PFSK-1 (cell line): ENCODE measurements around the gene AUTS2.

Source experiments
- FOXP2 ChIP-seq: optimal IDR thresholded peaks from 2 replicates; pipeline ENCODE3; 2011; ENCODE audit warnings: borderline replicate concordance, control low read depth, inconsistent platforms; ENCODE audit not compliant: insufficient read depth; ENCODE audit errors: extremely low read length, extremely low read depth
- POLR2AphosphoS5 ChIP-seq: IDR thresholded peaks from 2 replicates; pipeline ENCODE4 v1.6.1; 2012; ENCODE audit warnings: low read depth, mild to moderate bottlenecking, control low read depth, low read length, moderate library complexity
- SIN3A ChIP-seq: IDR thresholded peaks from 2 replicates; pipeline ENCODE4 v1.6.1; 2012; ENCODE audit warnings: mild to moderate bottlenecking, low read length, moderate library complexity, borderline replicate concordance; ENCODE audit not compliant: insufficient read depth
- TAF1 ChIP-seq: IDR thresholded peaks from 2 replicates; pipeline ENCODE4 v1.6.1; 2012; ENCODE audit warnings: low read length, control low read depth, borderline replicate concordance; ENCODE audit not compliant: insufficient read depth
- TF ChIP-seq, protein P1 (sequence below), 2 experiments: IDR thresholded peaks; 2 replicates each; pipeline versions ENCODE4 v1.6.1 to v1.8.0; 2011 to 2012; ENCODE audit warnings: low read depth in 2 of 2, low read length in 2 of 2, control low read depth in 1 of 2, inconsistent platforms in 1 of 2, mild to moderate bottlenecking in 1 of 2, moderate library complexity in 1 of 2; ENCODE audit not compliant: insufficient read depth in 1 of 2

The AUTS2 gene

DNA sequence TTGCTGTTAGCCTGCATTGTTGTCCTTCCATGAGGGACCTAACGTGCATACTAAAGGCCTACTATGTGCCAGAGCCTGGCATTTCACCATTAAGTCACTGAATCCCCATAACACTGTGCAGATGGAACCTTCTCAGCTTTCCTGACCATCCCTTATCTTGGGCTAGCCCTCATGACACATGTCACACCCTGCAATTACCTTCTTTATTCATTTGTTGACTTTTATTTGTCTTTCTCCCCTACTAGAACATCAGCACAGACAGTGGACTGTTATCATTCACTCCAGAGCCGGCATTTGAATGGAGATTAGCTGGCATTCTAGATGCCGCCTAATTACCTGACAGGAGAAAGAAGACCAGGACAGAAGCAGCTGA is 1062.5 kb downstream of the AUTS2 start:
- TF ChIP-seq TAF1 (no peak), SIN3A (no peak), POLR2AphosphoS5 (no peak)

DNA sequence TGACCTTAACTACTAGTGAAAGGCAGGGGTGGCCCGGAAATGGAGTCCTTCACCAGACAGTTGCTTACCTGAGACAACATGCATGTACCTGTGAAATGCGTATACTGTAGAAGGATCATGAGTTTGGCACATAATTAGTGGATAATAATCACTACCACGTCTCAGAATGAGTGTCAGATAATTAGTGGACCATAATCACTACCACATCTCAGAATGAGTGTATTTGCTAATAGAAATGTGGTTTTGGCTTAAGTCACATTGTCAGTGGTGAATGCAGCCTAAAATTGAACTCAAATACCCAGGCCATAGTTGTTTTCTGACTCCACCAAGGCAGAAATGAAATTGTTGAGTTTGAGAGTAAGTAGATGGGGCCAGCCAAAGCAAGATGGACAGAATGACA is 1065.4 kb downstream of the AUTS2 start:
- no peak for TF ChIP-seq FOXP2
- no peak for TF ChIP-seq TAF1
- TF ChIP-seq, protein P1, sequence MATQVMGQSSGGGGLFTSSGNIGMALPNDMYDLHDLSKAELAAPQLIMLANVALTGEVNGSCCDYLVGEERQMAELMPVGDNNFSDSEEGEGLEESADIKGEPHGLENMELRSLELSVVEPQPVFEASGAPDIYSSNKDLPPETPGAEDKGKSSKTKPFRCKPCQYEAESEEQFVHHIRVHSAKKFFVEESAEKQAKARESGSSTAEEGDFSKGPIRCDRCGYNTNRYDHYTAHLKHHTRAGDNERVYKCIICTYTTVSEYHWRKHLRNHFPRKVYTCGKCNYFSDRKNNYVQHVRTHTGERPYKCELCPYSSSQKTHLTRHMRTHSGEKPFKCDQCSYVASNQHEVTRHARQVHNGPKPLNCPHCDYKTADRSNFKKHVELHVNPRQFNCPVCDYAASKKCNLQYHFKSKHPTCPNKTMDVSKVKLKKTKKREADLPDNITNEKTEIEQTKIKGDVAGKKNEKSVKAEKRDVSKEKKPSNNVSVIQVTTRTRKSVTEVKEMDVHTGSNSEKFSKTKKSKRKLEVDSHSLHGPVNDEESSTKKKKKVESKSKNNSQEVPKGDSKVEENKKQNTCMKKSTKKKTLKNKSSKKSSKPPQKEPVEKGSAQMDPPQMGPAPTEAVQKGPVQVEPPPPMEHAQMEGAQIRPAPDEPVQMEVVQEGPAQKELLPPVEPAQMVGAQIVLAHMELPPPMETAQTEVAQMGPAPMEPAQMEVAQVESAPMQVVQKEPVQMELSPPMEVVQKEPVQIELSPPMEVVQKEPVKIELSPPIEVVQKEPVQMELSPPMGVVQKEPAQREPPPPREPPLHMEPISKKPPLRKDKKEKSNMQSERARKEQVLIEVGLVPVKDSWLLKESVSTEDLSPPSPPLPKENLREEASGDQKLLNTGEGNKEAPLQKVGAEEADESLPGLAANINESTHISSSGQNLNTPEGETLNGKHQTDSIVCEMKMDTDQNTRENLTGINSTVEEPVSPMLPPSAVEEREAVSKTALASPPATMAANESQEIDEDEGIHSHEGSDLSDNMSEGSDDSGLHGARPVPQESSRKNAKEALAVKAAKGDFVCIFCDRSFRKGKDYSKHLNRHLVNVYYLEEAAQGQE (IDR thresholded peaks at IDR 0.05; ENCODE audit: insufficient read depth in 1 of 2, low read depth in 2 of 2, low read length in 2 of 2) = no peak

DNA sequence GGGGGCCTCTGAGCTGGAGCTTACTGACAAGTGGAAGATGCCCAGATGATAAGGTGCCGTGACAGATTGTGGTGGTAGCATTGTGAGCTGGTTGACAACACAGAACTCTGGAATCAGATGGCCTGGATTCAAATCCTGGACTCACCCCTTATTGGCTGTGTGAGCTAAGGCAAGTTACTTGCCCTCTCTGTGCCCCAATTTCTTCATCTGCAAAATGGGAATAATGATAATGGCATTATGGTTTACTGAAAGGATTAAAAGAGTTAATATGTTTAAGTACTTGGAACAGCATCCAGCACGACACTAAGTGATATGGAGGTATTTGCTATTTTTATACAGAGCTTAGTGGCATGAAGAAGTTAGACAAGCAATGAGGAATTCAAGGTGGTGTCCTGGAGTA is 1067.7 kb downstream of the AUTS2 start:
- TF ChIP-seq, protein P1 (IDR thresholded peaks at IDR 0.05; ENCODE audit: insufficient read depth in 1 of 2, low read depth in 2 of 2, low read length in 2 of 2) = no peak
- TF ChIP-seq TAF1 = no peak
- no peak for TF ChIP-seq POLR2AphosphoS5
- no peak for TF ChIP-seq SIN3A
- TF ChIP-seq FOXP2 = no peak

DNA sequence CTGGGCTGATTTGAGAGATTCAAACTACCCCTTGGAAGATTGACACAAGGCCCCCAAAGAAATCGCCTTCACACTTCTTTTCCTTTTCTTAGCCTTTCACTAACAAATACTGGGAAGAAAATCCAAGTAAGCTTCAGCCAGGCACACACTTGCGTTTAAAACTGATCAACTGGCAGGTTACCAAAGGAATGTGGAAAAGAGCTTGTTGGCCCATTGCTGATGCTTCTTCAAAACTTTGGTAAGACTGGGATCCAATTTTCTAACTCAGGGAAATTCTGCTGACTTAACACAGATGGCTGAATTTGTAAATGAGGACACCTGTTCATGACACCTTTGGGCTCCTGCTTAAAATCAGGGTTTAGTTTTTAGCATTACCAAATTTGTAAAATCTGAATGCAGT is 1069.1 kb downstream of the AUTS2 start:
- TF ChIP-seq POLR2AphosphoS5 (no peak), FOXP2 (no peak), SIN3A (no peak), TAF1 (no peak)
- TF ChIP-seq, protein P1 (IDR thresholded peaks at IDR 0.05; ENCODE audit: insufficient read depth in 1 of 2, low read depth in 2 of 2, low read length in 2 of 2) = no peak

DNA sequence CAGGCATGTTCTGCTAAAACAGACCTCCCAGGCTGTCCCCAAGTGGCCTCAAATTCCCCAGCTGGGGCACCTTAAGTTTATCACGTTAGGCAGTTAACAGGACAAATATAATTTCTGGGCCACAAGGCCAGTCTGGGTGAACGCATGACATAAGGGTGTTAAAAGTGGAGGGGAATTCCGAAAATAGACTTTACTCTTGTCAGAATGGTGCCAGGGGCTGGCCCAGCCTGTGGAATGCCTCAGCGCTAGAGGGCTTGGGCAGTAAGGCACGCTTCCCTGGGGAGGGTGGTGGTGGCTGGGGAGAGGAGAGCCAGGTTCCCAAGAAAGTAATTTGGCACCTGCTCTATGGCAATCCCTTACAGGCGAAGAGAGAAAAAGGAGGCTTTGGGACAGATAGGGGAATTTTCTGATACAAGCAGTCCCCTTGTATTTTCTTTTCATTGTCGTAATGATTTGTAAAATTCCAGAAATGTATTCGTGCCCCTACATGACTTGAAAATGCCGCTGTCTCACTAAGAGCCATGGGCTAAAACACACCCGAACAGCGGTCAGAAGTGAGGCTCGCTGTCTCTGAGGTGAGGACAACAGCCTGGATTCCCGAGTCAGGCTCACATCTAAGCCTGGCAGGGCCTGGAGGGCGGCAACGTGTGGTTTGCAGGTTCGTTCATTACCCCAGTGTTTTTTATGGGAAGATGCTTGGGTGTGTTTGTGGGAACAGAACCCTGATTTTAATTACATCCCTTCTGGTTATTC is 1070.5 kb downstream of the AUTS2 start:
- no peak for TF ChIP-seq FOXP2
- no peak for TF ChIP-seq TAF1
- TF ChIP-seq POLR2AphosphoS5 = no peak
- TF ChIP-seq, protein P1 (IDR thresholded peaks at IDR 0.05; ENCODE audit: insufficient read depth in 1 of 2, low read depth in 2 of 2, low read length in 2 of 2) = no peak
- no peak for TF ChIP-seq SIN3A
